Measurements from ENCODE around the gene PPM1J. TPM values are rescaled to one million over a fixed set of nuclear protein-coding genes. Genes with fewer than 3 reads are reported as not detected.

PPM1J gene
- total and polyA plus RNA-seq, 2 of the 13 experiments (the other 11 are each of a cell fraction or from before 2014, with no cell fraction given) = 0.07 to 0.22 TPM

DNA sequence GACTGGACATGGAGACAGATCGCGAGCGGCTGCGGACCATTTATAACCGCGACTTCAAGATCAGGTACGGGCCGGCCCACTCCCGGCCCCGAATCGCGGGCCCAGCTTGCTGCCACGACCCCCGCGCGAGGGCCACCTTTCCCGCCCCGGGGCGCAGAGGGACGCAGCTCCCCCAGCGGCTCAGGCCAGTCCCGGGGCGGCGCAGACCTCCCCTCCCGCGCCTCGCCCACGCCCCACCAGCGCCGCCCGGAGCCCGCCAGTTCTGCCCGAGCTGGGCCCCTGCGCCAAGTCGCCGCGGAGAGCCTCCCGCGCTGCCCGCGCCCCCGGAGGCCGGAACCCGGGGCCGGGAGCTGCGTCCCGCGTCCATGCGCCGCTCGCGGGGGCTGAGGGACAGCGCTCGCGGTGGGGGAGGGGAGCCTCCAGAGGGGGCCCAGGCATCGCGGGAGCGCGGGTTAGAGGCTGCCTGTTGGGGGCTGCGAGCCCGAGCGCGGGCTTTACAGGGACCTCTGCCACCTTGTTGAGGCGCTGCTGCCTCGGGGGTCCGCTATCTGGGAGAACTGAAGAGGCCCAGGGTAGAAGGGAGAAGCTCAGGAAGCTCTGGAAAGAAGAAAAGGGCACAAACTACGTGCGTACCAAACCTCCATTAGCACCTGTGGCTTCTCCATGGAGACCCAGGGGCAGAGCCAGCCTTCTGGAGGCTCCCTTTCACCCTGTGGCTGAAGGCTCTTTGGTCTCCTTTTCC lies 40.0 kb downstream of the PPM1J start (continued):
- TF ChIP-seq ZFP36L2 (CRISPR knock-in tag; IDR thresholded peaks at IDR 0.05) (0 out of 2 replicates have a peak, but pooled peaks have one; percentile 75), HES4 (CRISPR knock-in tag; IDR thresholded peaks at IDR 0.05; ENCODE audit: borderline replicate concordance) (peak; percentile 51; the same call in 1 of the 2 replicates), SIN3B (IDR thresholded peaks at IDR 0.05; ENCODE audit: low read length) (no peak), DZIP1 (CRISPR knock-in tag; IDR thresholded peaks at IDR 0.05) (no peak; the same call in 1 of the 2 replicates), DNMT1 (CRISPR knock-in tag; IDR thresholded peaks at IDR 0.05) (0 out of 2 replicates have a peak, but pooled peaks have one; percentile 74), WIZ (CRISPR knock-in tag; IDR thresholded peaks at IDR 0.05) (no peak), PRPF4 (IDR thresholded peaks at IDR 0.05; ENCODE audit: low read depth, low read length, poor library complexity, severe bottlenecking) (no peak), PLRG1 (conservative IDR thresholded peaks at IDR 0.05) (no peak), ARNT2 (CRISPR knock-in tag; IDR thresholded peaks at IDR 0.05; ENCODE audit: low read depth) (peak; percentile 64; the same call in 1 of the 2 replicates), KMT2A (CRISPR knock-in tag; IDR thresholded peaks at IDR 0.05) (no peak), NFKB2 (CRISPR knock-in tag; IDR thresholded peaks at IDR 0.05; ENCODE audit: borderline replicate concordance) (peak; percentile 41; the same call in 1 of the 2 replicates), MIER3 (CRISPR knock-in tag; IDR thresholded peaks at IDR 0.05; ENCODE audit: borderline replicate concordance) (no peak)
- TF ChIP-seq, protein P1, sequence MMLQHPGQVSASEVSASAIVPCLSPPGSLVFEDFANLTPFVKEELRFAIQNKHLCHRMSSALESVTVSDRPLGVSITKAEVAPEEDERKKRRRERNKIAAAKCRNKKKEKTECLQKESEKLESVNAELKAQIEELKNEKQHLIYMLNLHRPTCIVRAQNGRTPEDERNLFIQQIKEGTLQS (CRISPR knock-in tag; IDR thresholded peaks at IDR 0.05) = no peak
- TF ChIP-seq, protein P2, sequence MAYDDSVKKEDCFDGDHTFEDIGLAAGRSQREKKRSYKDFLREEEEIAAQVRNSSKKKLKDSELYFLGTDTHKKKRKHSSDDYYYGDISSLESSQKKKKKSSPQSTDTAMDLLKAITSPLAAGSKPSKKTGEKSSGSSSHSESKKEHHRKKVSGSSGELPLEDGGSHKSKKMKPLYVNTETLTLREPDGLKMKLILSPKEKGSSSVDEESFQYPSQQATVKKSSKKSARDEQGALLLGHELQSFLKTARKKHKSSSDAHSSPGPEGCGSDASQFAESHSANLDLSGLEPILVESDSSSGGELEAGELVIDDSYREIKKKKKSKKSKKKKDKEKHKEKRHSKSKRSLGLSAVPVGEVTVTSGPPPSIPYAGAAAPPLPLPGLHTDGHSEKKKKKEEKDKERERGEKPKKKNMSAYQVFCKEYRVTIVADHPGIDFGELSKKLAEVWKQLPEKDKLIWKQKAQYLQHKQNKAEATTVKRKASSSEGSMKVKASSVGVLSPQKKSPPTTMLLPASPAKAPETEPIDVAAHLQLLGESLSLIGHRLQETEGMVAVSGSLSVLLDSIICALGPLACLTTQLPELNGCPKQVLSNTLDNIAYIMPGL (CRISPR knock-in tag; IDR thresholded peaks at IDR 0.05; ENCODE audit: borderline replicate concordance in 1 of 2, low read depth in 1 of 2) = peak; percentile 27 to 30; a peak in 3 of 4 replicates
- TF ChIP-seq, protein P3, sequence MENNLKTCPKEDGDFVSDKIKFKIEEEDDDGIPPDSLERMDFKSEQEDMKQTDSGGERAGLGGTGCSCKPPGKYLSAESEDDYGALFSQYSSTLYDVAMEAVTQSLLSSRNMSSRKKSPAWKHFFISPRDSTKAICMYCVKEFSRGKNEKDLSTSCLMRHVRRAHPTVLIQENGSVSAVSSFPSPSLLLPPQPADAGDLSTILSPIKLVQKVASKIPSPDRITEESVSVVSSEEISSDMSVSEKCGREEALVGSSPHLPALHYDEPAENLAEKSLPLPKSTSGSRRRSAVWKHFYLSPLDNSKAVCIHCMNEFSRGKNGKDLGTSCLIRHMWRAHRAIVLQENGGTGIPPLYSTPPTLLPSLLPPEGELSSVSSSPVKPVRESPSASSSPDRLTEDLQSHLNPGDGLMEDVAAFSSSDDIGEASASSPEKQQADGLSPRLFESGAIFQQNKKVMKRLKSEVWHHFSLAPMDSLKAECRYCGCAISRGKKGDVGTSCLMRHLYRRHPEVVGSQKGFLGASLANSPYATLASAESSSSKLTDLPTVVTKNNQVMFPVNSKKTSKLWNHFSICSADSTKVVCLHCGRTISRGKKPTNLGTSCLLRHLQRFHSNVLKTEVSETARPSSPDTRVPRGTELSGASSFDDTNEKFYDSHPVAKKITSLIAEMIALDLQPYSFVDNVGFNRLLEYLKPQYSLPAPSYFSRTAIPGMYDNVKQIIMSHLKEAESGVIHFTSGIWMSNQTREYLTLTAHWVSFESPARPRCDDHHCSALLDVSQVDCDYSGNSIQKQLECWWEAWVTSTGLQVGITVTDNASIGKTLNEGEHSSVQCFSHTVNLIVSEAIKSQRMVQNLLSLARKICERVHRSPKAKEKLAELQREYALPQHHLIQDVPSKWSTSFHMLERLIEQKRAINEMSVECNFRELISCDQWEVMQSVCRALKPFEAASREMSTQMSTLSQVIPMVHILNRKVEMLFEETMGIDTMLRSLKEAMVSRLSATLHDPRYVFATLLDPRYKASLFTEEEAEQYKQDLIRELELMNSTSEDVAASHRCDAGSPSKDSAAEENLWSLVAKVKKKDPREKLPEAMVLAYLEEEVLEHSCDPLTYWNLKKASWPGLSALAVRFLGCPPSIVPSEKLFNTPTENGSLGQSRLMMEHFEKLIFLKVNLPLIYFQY (CRISPR knock-in tag; IDR thresholded peaks at IDR 0.05; ENCODE audit: borderline replicate concordance) = no peak
- TF ChIP-seq, protein P4, sequence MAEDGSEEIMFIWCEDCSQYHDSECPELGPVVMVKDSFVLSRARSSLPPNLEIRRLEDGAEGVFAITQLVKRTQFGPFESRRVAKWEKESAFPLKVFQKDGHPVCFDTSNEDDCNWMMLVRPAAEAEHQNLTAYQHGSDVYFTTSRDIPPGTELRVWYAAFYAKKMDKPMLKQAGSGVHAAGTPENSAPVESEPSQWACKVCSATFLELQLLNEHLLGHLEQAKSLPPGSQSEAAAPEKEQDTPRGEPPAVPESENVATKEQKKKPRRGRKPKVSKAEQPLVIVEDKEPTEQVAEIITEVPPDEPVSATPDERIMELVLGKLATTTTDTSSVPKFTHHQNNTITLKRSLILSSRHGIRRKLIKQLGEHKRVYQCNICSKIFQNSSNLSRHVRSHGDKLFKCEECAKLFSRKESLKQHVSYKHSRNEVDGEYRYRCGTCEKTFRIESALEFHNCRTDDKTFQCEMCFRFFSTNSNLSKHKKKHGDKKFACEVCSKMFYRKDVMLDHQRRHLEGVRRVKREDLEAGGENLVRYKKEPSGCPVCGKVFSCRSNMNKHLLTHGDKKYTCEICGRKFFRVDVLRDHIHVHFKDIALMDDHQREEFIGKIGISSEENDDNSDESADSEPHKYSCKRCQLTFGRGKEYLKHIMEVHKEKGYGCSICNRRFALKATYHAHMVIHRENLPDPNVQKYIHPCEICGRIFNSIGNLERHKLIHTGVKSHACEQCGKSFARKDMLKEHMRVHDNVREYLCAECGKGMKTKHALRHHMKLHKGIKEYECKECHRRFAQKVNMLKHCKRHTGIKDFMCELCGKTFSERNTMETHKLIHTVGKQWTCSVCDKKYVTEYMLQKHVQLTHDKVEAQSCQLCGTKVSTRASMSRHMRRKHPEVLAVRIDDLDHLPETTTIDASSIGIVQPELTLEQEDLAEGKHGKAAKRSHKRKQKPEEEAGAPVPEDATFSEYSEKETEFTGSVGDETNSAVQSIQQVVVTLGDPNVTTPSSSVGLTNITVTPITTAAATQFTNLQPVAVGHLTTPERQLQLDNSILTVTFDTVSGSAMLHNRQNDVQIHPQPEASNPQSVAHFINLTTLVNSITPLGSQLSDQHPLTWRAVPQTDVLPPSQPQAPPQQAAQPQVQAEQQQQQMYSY (CRISPR knock-in tag; IDR thresholded peaks at IDR 0.05) = no peak

Measured in HepG2 (cell line).